HFF-Myc (cell line): ENCODE measurements around the gene LIPI.

Source experiments
- DNase-seq: peaks from one replicate; pipeline ENCODE4 v3.0.0-alpha.2; 2011; ENCODE audit warnings: low read depth; ENCODE audit errors: extremely low read depth
- H3K4me3 ChIP-seq: replicated peaks from 2 replicates; pipeline ENCODE4 v1.5.1; 2011; ENCODE audit warnings: low read depth, mild to moderate bottlenecking, control low read depth, low read length
- CTCF ChIP-seq: IDR thresholded peaks from 2 replicates; pipeline ENCODE4 v1.5.1; 2012; ENCODE audit warnings: mild to moderate bottlenecking, low read depth, low read length, control low read depth; ENCODE audit errors: missing control alignments

The LIPI gene

GRCh38 chr21:14086553-14086952, 124.2 kb downstream of the LIPI start:
- no peak for TF ChIP-seq CTCF
- no peak overlapping the region for H3K4me3 ChIP-seq
- DNase-seq: no peak

DNA sequence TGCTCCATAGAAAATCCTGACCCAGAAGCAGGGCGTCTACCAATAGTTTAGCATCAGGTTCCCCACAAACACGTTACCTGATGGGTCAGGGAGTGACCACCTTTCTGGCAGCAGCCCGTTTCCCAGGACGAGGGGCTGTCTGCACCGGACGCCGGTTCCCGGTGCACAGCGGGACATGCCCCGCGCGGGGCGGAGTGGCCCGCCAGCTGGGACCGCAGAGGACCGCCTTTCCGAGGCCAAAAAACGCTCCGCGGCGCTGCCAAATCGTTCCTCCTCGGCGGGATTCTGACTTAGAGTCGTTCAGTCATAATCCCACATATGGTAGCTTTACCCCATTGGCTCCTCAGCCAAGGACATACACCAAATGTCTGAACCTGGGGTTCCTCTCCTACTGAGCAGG, 126.1 kb downstream of the LIPI start:
- no peak overlapping the region for H3K4me3 ChIP-seq
- TF ChIP-seq CTCF: no peak
- DNase-seq: no peak

DNA sequence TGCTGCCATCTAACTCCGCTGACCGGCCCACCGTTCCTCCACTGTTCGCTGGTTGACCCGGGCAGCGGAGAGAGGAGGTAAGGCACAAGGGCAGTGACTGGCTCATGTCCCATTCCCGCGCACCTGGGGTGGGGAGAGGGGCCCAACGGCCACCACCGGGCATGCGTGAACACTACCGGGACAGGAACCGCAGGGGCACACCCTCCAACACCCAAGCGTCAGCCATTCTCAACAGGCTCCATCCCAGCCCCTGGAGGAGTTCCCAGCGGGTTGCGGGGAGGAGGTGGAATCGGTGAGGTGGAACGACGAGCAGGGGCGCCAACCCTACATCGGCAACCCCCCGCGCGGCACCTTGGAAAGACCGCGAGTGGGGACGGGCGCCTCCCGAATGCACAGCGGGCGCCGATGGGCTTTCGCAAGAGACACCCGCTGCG, 126.7 kb downstream of the LIPI start:
- TF ChIP-seq CTCF: no peak
- H3K4me3 ChIP-seq: no peak overlapping the region
- DNase-seq: no peak

DNA sequence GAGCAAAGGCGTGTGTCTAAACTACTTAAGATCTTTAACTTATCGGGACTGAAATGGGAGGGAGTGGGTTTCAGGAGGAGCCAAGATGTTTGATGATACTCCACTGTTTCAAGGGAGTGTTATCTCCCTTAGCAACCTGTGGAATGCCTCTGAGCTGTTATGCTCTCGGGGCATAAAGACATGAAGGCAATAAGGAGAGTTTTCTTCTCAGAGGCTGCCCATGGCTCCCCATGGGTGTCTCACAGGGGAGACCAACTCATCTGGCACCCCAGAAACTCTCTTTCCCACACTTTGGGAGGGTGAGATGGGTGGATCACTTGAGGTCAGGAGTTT, 130.0 kb downstream of the LIPI start:
- no peak for TF ChIP-seq CTCF
- no peak overlapping the region for H3K4me3 ChIP-seq
- no peak for DNase-seq

DNA sequence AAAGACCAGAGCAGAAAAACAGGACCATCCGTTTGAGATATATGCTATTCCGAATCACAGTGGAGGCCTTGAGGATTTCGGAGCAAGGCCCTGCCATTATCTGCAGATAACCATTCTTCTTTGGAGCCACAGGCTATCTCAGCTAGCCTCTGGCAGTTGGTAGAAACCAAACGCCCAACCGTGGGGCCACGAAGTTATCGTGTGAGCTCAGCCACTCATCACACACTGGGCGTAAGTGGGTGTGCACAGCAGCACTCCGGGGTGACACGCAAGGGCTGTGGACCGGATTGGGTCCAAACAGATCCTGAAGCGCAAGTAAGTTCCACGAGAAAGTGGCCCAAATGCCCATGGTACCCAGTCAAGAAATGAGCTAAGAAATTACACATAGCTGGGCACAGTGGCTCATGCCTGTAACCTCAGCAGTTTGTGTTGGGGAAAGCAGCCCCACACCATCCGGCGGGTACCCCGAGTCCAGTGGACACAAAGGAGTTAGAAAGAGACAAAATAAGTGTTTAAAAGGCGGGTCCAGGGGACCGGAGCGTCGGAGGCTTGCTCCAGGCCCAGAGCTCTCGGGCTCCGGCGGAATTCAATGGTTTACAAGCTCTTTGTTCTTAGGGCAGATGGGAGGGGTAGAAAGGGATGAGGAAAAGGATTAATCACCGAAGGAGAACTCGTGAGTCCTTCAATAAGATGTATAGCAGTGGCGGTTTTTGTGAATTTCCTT, 130.6 kb downstream of the LIPI start:
- no peak overlapping the region for H3K4me3 ChIP-seq
- TF ChIP-seq CTCF: no peak
- no peak for DNase-seq

DNA sequence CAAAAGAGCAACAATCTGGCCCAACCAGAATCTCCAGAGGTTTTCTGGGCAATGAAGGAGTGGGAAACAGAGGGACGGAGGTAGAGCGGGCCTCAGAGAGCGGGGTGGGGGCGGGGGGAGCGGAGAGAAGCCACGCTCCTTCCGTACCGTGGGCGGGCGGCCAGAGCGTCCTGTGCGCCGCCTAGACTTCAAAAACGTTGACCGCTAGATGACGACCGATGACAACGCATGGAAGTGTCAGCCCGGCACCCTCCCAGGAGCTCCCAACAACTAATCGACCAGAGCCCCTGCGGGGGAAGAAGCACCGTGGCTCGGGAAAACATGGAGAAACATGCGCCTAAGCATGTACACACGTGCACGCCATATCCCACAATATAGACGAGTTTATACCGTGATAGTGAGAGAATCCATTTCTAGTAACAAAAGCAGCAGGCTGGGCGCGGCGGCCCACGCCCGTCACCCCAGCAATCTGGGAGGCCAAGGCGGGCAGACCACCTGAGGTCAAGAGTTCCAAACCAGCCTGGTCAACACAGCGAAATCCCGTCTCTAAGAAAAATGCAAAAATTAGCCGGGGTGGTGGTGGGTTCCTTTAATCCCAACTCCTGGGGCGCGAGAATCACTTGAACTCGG, 131.9 kb downstream of the LIPI start:
- no peak for DNase-seq
- no peak overlapping the region for H3K4me3 ChIP-seq
- TF ChIP-seq CTCF: no peak
